ENCODE data around the gene TTC6. TPM values are rescaled to one million over a fixed set of nuclear protein-coding genes. Genes with fewer than 3 reads are reported as not detected.

The TTC6 gene
- total RNA-seq, 1 donor from 2014 or later = not detected

- no peak overlapping the region for H3K27ac Mint-ChIP-seq (ENCODE audit: unreplicated experiment)
- H3K27me3 Mint-ChIP-seq (ENCODE audit: low read depth, unreplicated experiment) = peaks cover 21% of the 10 kb centered on the region
- Histone ChIP-seq H3K27me3 (ENCODE audit: insufficient read depth, low read length) (peaks cover 3% of the 10 kb centered on the region), H4K20me1 (ENCODE audit: insufficient read depth, low read length) (no peaks in the 10 kb centered on the region), H3K4me1 (ENCODE audit: insufficient read depth, low read length) (no peaks in the 10 kb centered on the region), H3K27ac (ENCODE audit: low read depth, low read length) (no peak overlapping the region), H3K9ac (ENCODE audit: low read length) (no peak overlapping the region), H3K4me3 (ENCODE audit: insufficient read depth, low read depth, low read length) (no peak overlapping the region), H3K79me2 (ENCODE audit: insufficient read depth, low read length) (no peaks in the 10 kb centered on the region), H3K9me3 (ENCODE audit: insufficient read depth, low read depth, low read length) (no peaks in the 10 kb centered on the region), H3K4me2 (ENCODE audit: low read length) (no peak overlapping the region), H2AFZ (ENCODE audit: low read depth, low read length) (no peak overlapping the region), H3K36me3 (ENCODE audit: insufficient read depth, low read length) (no peaks in the 10 kb centered on the region)
- no peaks in the 10 kb centered on the region for H3K36me3 Mint-ChIP-seq (ENCODE audit: low read depth, unreplicated experiment)
- DNase-seq (ENCODE audit: low read depth) = no peak
- no peak for FAIRE-seq
- H3K9me3 Mint-ChIP-seq (ENCODE audit: unreplicated experiment) = peaks cover 13% of the 10 kb centered on the region
- H3K4me1 Mint-ChIP-seq (ENCODE audit: low read depth, unreplicated experiment) = no peaks in the 10 kb centered on the region
- TF ChIP-seq EZH2 (IDR thresholded peaks at IDR 0.05; ENCODE audit: insufficient read depth, low read length) (no peak), CTCF (IDR thresholded peaks at IDR 0.05; ENCODE audit: insufficient read depth, low read depth, low read length) (no peak)
- no peak overlapping the region for H3K4me3 Mint-ChIP-seq (ENCODE audit: unreplicated experiment)
Observed at GRCh38 chr14:37616853-37617252, 21.4 kb downstream of the TTC6 start.

GRCh38 chr14:37617864-37618365 is 22.5 kb downstream of the TTC6 start:
- FAIRE-seq (no peak), DNase-seq (ENCODE audit: low read depth) (no peak)
- Histone ChIP-seq H3K27me3 (ENCODE audit: insufficient read depth, low read length) (no peaks in the 10 kb centered on the region), H4K20me1 (ENCODE audit: insufficient read depth, low read length) (no peaks in the 10 kb centered on the region), H3K9me3 (ENCODE audit: insufficient read depth, low read depth, low read length) (no peaks in the 10 kb centered on the region), H3K36me3 (ENCODE audit: insufficient read depth, low read length) (no peaks in the 10 kb centered on the region), H3K79me2 (ENCODE audit: insufficient read depth, low read length) (no peaks in the 10 kb centered on the region), H3K4me2 (ENCODE audit: low read length) (no peak overlapping the region), H3K4me3 (ENCODE audit: insufficient read depth, low read depth, low read length) (no peak overlapping the region), H3K4me1 (ENCODE audit: insufficient read depth, low read length) (peaks cover 8% of the 10 kb centered on the region), H3K27ac (ENCODE audit: low read depth, low read length) (no peak overlapping the region), H2AFZ (ENCODE audit: low read depth, low read length) (no peak overlapping the region), H3K9ac (ENCODE audit: low read length) (no peak overlapping the region)
- no peak for TF ChIP-seq EZH2 (IDR thresholded peaks at IDR 0.05; ENCODE audit: insufficient read depth, low read length)
- no peak for TF ChIP-seq CTCF (IDR thresholded peaks at IDR 0.05; ENCODE audit: insufficient read depth, low read depth, low read length)
- H3K36me3 Mint-ChIP-seq (ENCODE audit: low read depth, unreplicated experiment) = no peaks in the 10 kb centered on the region
- H3K9me3 Mint-ChIP-seq (ENCODE audit: unreplicated experiment) = peaks cover 13% of the 10 kb centered on the region
- no peaks in the 10 kb centered on the region for H3K4me1 Mint-ChIP-seq (ENCODE audit: low read depth, unreplicated experiment)
- H3K27me3 Mint-ChIP-seq (ENCODE audit: low read depth, unreplicated experiment) = peaks cover 22% of the 10 kb centered on the region
- no peak overlapping the region for H3K4me3 Mint-ChIP-seq (ENCODE audit: unreplicated experiment)
- no peak overlapping the region for H3K27ac Mint-ChIP-seq (ENCODE audit: unreplicated experiment)

DNA sequence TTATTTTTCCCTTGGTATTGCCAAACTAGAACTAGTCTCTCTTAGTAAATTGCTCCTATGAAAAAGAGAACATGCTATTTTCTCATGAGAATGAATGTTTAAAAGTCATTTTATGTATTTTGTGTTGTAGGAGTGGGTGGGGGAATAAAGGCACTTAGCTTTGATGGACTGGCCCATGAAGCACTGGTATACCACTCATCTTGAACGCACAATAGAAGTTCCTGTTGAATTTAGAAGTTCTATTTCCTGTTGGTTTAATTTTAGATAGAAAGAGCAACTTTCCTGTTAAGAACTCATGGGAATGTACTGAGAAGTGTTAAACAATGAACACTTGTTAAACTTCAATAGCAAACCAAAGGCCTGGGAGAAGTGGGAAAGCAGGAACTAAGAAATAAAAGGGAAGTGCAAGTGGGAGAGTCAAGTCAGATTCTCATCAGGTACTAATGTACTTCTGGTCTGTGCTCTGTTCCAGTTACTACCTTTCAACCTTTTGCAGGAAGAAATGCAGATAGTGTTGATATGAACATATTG is 23.1 kb downstream of the TTC6 start:
- Mint-ChIP-seq H3K27ac (ENCODE audit: unreplicated experiment) (no peak overlapping the region), H3K4me1 (ENCODE audit: low read depth, unreplicated experiment) (no peaks in the 10 kb centered on the region), H3K9me3 (ENCODE audit: unreplicated experiment) (peaks cover 13% of the 10 kb centered on the region), H3K4me3 (ENCODE audit: unreplicated experiment) (no peak overlapping the region), H3K27me3 (ENCODE audit: low read depth, unreplicated experiment) (peaks cover 28% of the 10 kb centered on the region), H3K36me3 (ENCODE audit: low read depth, unreplicated experiment) (no peaks in the 10 kb centered on the region)
- H3K27me3 ChIP-seq (ENCODE audit: insufficient read depth, low read length) = no peaks in the 10 kb centered on the region
- no peaks in the 10 kb centered on the region for H3K9me3 ChIP-seq (ENCODE audit: insufficient read depth, low read depth, low read length)
- DNase-seq (ENCODE audit: low read depth) (no peak), FAIRE-seq (no peak)
- TF ChIP-seq EZH2 (IDR thresholded peaks at IDR 0.05; ENCODE audit: insufficient read depth, low read length) (no peak), CTCF (IDR thresholded peaks at IDR 0.05; ENCODE audit: insufficient read depth, low read depth, low read length) (no peak)
- no peaks in the 10 kb centered on the region for H3K36me3 ChIP-seq (ENCODE audit: insufficient read depth, low read length)
- H3K9ac ChIP-seq (ENCODE audit: low read length) = no peak overlapping the region
- H3K4me1 ChIP-seq (ENCODE audit: insufficient read depth, low read length) = peaks cover 8% of the 10 kb centered on the region
- no peak overlapping the region for H2AFZ ChIP-seq (ENCODE audit: low read depth, low read length)
- no peak overlapping the region for H3K4me3 ChIP-seq (ENCODE audit: insufficient read depth, low read depth, low read length)
- H3K4me2 ChIP-seq (ENCODE audit: low read length) = no peak overlapping the region
- H3K27ac ChIP-seq (ENCODE audit: low read depth, low read length) = no peak overlapping the region
- no peaks in the 10 kb centered on the region for H3K79me2 ChIP-seq (ENCODE audit: insufficient read depth, low read length)
- no peaks in the 10 kb centered on the region for H4K20me1 ChIP-seq (ENCODE audit: insufficient read depth, low read length)

All from astrocyte (in vitro differentiated cells and primary cell).